ENCODE results near the gene IGSF8. TPM values are rescaled to one million over a fixed set of nuclear protein-coding genes. Genes with fewer than 3 reads are reported as not detected.

The IGSF8 gene
- total RNA-seq, 1 experiment from 2014 or later: 56.2 TPM

DNA sequence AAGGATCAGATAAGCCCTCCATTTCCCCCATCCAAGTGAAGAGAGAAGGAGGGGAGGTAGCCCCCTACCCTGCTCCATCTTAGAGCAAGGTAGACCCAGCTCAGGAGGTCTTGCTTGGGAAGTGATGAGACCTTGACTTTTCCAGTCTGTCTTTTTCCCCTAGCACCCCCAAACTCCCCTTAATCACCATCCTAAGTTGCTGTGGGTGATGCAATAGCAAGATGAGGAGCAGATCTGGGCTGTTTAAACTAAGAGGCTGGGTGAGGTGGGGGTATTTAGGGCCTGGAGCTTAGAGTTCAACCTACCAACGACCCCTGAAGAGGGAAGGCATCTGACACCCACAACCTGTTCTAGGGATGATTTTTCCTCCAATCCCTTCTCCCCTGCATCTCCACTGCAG lies 18.9 kb upstream of the IGSF8 start:
- peaks cover 62 to 68% of the 10 kb centered on the region in 2 experiments for H3K4me1 Mint-ChIP-seq
- peak overlapping the region; percentile 52; the same call in 1 of the 2 replicates for H3K14ac ChIP-seq (ENCODE audit: insufficient read depth, low read length)
- no peaks in the 10 kb centered on the region for H3K79me1 ChIP-seq (ENCODE audit: insufficient read depth, low read depth, low read length, poor library complexity, severe bottlenecking)
- TF ChIP-seq, protein P1, sequence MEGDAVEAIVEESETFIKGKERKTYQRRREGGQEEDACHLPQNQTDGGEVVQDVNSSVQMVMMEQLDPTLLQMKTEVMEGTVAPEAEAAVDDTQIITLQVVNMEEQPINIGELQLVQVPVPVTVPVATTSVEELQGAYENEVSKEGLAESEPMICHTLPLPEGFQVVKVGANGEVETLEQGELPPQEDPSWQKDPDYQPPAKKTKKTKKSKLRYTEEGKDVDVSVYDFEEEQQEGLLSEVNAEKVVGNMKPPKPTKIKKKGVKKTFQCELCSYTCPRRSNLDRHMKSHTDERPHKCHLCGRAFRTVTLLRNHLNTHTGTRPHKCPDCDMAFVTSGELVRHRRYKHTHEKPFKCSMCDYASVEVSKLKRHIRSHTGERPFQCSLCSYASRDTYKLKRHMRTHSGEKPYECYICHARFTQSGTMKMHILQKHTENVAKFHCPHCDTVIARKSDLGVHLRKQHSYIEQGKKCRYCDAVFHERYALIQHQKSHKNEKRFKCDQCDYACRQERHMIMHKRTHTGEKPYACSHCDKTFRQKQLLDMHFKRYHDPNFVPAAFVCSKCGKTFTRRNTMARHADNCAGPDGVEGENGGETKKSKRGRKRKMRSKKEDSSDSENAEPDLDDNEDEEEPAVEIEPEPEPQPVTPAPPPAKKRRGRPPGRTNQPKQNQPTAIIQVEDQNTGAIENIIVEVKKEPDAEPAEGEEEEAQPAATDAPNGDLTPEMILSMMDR (conservative IDR thresholded peaks at IDR 0.05): no peak
- no peaks in the 10 kb centered on the region for H3K9me3 Mint-ChIP-seq
- DNase-seq: no peak
- H3K9ac ChIP-seq (ENCODE audit: extremely low read depth, insufficient read length, low read length): no peak overlapping the region
- peaks cover 0 to 26% (median 5%) of the 10 kb centered on the region in 3 experiments; a peak in 5 of 7 replicates for H3K36me3 Mint-ChIP-seq (ENCODE audit: insufficient read depth in 1 of 3, low read depth in 3 of 3)
- H3K56ac ChIP-seq (ENCODE audit: insufficient read length, low read depth, low read length): no peak overlapping the region
- H4K91ac ChIP-seq (ENCODE audit: insufficient read length, low read depth, low read length): no peak overlapping the region
- no peak overlapping the region for H3K23ac ChIP-seq (ENCODE audit: insufficient read length, low read depth, low read length)
- H2AK5ac ChIP-seq (ENCODE audit: insufficient read length, low read length): no peak overlapping the region
- no peak overlapping the region for H3K18ac ChIP-seq (ENCODE audit: insufficient read length, low read depth, low read length)
- no peak overlapping the region for H3K4ac ChIP-seq (ENCODE audit: low read depth, low read length)
- no peak overlapping the region for H2BK15ac ChIP-seq (ENCODE audit: low read depth, low read length)
- H3T11ph ChIP-seq (ENCODE audit: low read length): no peak overlapping the region
- H3K27ac Mint-ChIP-seq: peak overlapping the region in 1 of 3 experiments; percentile 70; a peak in 1 of 7 replicates
- H4K20me1 ChIP-seq (ENCODE audit: control insufficient read depth, insufficient read depth, insufficient read length): no peaks in the 10 kb centered on the region
- no peak overlapping the region for H4K8ac ChIP-seq (replicated peaks; ENCODE audit: insufficient read length, low read depth, low read length)
- no peak overlapping the region for H4K5ac ChIP-seq (ENCODE audit: insufficient read length, low read depth, low read length)
- no peaks in the 10 kb centered on the region for H3K9me3 ChIP-seq (ENCODE audit: control insufficient read depth, low read depth, low read length)
- no peak overlapping the region for H2BK12ac ChIP-seq (ENCODE audit: insufficient read length, low read depth, low read length)
- H3K27me3 ChIP-seq (ENCODE audit: insufficient read depth, low read length): no peaks in the 10 kb centered on the region
- no peak overlapping the region for H2BK120ac ChIP-seq (ENCODE audit: low read depth, low read length, poor library complexity, severe bottlenecking)
- H3K4me2 ChIP-seq (ENCODE audit: insufficient read depth, insufficient read length, low read length): no peak overlapping the region
- no peak overlapping the region for H2AFZ ChIP-seq (ENCODE audit: low read length)
- no peak overlapping the region for H2BK5ac ChIP-seq (ENCODE audit: insufficient read length, low read length)
- WGBS (ENCODE audit: extremely low coverage, insufficient read length, low lambda C conversion rate): no CpG with 5 or more reads among the region's 1 CpG
- peaks cover 12% of the 10 kb centered on the region; the same call in 1 of the 2 replicates for H3K4me1 ChIP-seq (ENCODE audit: insufficient read depth, low read length)
- no peaks in the 10 kb centered on the region for H3K79me2 ChIP-seq (ENCODE audit: insufficient read depth, low read length)
- H3K23me2 ChIP-seq (ENCODE audit: insufficient read length, low read depth, low read length, poor library complexity, severe bottlenecking): no peaks in the 10 kb centered on the region
- peak overlapping the region in 1 of 2 experiments; percentile 90; a peak in 3 of 5 replicates for H3K4me3 Mint-ChIP-seq
- H3K27ac ChIP-seq (ENCODE audit: insufficient read length, low read depth, low read length): no peak overlapping the region
- no peak overlapping the region for H2BK20ac ChIP-seq (ENCODE audit: low read depth, low read length, poor library complexity, severe bottlenecking)
- no peaks in the 10 kb centered on the region; the same call in none of the 2 replicates for H3K27me3 Mint-ChIP-seq (ENCODE audit: low read depth)

Data from H9 (cell line).